OCI-LY3 (cell line): Measurements from ENCODE around the gene BICC1.

Experiments used
- EZH2phosphoT487 ChIP-seq: fragments of 200-600 bp; shearing (Covaris generic); IDR thresholded peaks from 2 replicates; pipeline ENCODE4 v1.6.1; 2018; ENCODE audit warnings: antibody characterized with exemption, mixed run types, low read depth
- TF ChIP-seq, protein P1 (sequence below): fragments of 200-600, 300-600 bp; sonication (generic); IDR thresholded peaks from 2 replicates; pipeline ENCODE4 v1.5.1; 2014; ENCODE audit warnings: antibody characterized with exemption, low read length, low read depth

DNA sequence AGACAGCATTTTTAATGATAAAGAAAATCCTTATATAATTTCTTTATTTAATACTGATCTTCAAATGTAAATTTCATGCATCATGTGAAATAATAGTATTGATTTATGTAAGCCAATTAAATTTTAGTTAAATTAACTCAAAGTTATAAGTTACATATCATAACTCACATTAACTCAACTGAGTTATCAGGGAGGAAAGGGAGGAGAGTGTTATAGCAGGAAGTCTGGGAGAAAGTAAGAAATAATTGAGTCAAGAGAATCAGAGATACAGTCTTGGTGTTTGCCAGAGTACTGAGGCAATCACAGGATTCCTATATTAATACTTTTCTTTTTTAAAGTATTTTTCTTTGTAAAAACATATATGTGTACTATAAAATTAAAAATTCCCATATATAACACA is 4.0 kb downstream of the BICC1 start:
- TF ChIP-seq, protein P1, sequence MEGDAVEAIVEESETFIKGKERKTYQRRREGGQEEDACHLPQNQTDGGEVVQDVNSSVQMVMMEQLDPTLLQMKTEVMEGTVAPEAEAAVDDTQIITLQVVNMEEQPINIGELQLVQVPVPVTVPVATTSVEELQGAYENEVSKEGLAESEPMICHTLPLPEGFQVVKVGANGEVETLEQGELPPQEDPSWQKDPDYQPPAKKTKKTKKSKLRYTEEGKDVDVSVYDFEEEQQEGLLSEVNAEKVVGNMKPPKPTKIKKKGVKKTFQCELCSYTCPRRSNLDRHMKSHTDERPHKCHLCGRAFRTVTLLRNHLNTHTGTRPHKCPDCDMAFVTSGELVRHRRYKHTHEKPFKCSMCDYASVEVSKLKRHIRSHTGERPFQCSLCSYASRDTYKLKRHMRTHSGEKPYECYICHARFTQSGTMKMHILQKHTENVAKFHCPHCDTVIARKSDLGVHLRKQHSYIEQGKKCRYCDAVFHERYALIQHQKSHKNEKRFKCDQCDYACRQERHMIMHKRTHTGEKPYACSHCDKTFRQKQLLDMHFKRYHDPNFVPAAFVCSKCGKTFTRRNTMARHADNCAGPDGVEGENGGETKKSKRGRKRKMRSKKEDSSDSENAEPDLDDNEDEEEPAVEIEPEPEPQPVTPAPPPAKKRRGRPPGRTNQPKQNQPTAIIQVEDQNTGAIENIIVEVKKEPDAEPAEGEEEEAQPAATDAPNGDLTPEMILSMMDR, result no peak
- no peak for TF ChIP-seq EZH2phosphoT487
